ENCODE measurements around the gene METTL15. TPM values are rescaled to one million over a fixed set of nuclear protein-coding genes. Genes with fewer than 3 reads are reported as not detected.

METTL15 gene
- total and polyA plus RNA-seq, 3 donors from 2014 or later: 8.2 to 25.7 (median 14.8) TPM

- DNase-seq: no peak
- no peaks in the 10 kb centered on the region for H3K4me1 ChIP-seq
- no peak overlapping the region for H3K4me3 ChIP-seq
- H3K9me3 ChIP-seq: no peaks in the 10 kb centered on the region
- intact Hi-C loops (cut with DNase I; ENCODE audit: low total_unique reads): no loop called here
- 48 to 56% methylated on average over 2 of the region's 2 CpGs for WGBS, 2 donors
- no peak for TF ChIP-seq POLR2A (IDR thresholded peaks at IDR 0.05)
- TF ChIP-seq CTCF (IDR thresholded peaks at IDR 0.05): no peak
- no peak overlapping the region for H3K27ac ChIP-seq
- no peaks in the 10 kb centered on the region for H3K27me3 ChIP-seq
- no peaks in the 10 kb centered on the region for H3K36me3 ChIP-seq (ENCODE audit: low read depth, missing control alignments)
Measured at GRCh38 chr11:28243581-28243980, 135.4 kb downstream of the METTL15 start.

GRCh38 chr11:28245131-28245530 is 136.9 kb downstream of the METTL15 start:
- no peaks in the 10 kb centered on the region for H3K36me3 ChIP-seq (ENCODE audit: low read depth, missing control alignments)
- intact Hi-C loops (cut with DNase I; ENCODE audit: low total_unique reads): no loop called here
- WGBS, 2 donors: 78 to 85% methylated on average over 2 of the region's 2 CpGs

DNA sequence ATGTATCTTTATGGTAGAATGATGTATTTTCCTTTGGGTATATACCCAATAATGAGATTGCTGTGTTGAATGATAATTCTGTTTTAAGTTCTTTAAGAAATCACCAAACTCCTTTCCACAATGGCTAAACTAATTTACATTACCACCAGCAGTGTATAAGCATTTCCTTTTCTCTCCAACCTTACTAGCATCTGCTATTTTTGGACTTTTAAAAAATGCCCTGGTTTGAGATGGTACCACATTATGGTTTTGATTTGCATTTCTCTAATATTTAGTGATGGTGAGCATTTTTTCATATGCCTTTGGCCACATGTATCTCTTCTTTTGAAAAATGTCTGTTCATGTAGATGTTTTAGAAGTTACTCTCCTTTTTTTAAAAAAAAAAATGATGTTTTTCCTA is 142.0 kb downstream of the METTL15 start:
- H3K27ac ChIP-seq: no peak overlapping the region
- H3K27me3 ChIP-seq: no peaks in the 10 kb centered on the region
- DNase-seq: no peak
- no peak for TF ChIP-seq POLR2A (IDR thresholded peaks at IDR 0.05)
- no peak for TF ChIP-seq CTCF (IDR thresholded peaks at IDR 0.05)
- no peaks in the 10 kb centered on the region for H3K4me1 ChIP-seq
- H3K36me3 ChIP-seq (ENCODE audit: low read depth, missing control alignments): no peaks in the 10 kb centered on the region
- no peak overlapping the region for H3K4me3 ChIP-seq
- H3K9me3 ChIP-seq: no peaks in the 10 kb centered on the region
- intact Hi-C loops (cut with DNase I; ENCODE audit: low total_unique reads): no loop called here

More at GRCh38 chr11:28245131-28245530, 136.9 kb downstream of the METTL15 start:
- no peaks in the 10 kb centered on the region for H3K9me3 ChIP-seq
- no peak overlapping the region for H3K27ac ChIP-seq
- H3K27me3 ChIP-seq: no peaks in the 10 kb centered on the region
- H3K4me1 ChIP-seq: no peaks in the 10 kb centered on the region
- TF ChIP-seq CTCF (IDR thresholded peaks at IDR 0.05) (no peak), POLR2A (IDR thresholded peaks at IDR 0.05) (no peak)
- H3K4me3 ChIP-seq: no peak overlapping the region
- DNase-seq: no peak

DNA sequence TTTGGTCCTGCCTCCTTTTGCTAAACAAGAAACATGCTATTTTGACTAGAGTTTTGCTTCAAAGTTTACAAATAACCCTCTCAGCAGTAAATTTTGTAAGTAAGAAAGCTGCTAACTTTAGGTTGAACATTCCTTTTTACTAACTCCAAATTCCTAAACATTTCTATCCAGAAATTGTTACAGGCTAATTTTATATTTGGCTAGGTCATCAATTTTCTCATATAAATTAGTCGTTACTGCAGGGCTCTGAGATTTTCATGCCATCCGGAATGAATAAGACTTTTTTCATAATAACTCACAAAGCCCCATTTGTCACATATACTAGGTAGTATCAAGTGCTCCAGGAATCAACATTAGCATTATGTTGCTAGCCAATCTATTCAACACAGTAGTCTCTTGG is 143.1 kb downstream of the METTL15 start:
- intact Hi-C loops (cut with DNase I; ENCODE audit: low total_unique reads): no loop called here
- TF ChIP-seq POLR2A (IDR thresholded peaks at IDR 0.05) (no peak), CTCF (IDR thresholded peaks at IDR 0.05) (no peak)
- Histone ChIP-seq H3K36me3 (ENCODE audit: low read depth, missing control alignments) (no peaks in the 10 kb centered on the region), H3K4me3 (no peak overlapping the region), H3K27ac (no peak overlapping the region), H3K4me1 (no peaks in the 10 kb centered on the region), H3K9me3 (no peaks in the 10 kb centered on the region), H3K27me3 (no peaks in the 10 kb centered on the region)
- 82 to 84% methylated on average over 2 of the region's 2 CpGs for WGBS, 2 donors
- DNase-seq: no peak

- TF ChIP-seq CTCF (IDR thresholded peaks at IDR 0.05) (no peak), POLR2A (IDR thresholded peaks at IDR 0.05) (no peak)
- H3K4me1 ChIP-seq: no peaks in the 10 kb centered on the region
- H3K36me3 ChIP-seq (ENCODE audit: low read depth, missing control alignments): no peaks in the 10 kb centered on the region
- intact Hi-C loops (cut with DNase I; ENCODE audit: low total_unique reads): no loop called here
- no peak for DNase-seq
- no peaks in the 10 kb centered on the region for H3K9me3 ChIP-seq
- H3K27me3 ChIP-seq: no peaks in the 10 kb centered on the region
- H3K4me3 ChIP-seq: no peak overlapping the region
- no peak overlapping the region for H3K27ac ChIP-seq
Measured at GRCh38 chr11:28257761-28258160, 149.6 kb downstream of the METTL15 start.
